Mesodermal cell (in vitro differentiated cells): Measurements from ENCODE around the gene GOLGA6B. TPM values are rescaled to one million over a fixed set of nuclear protein-coding genes. Genes with fewer than 3 reads are reported as not detected.
"Not testable (repeated sequence)": the region's sequence is repeated elsewhere in the genome, so short reads cannot be mapped to it uniquely, and the experiment has no call there.

Source experiments
- H3K27ac ChIP-seq: 2 replicates; pipeline ENCODE4 v1.7.0; 2013; ENCODE audit warnings: mild to moderate bottlenecking, low read depth, low read length, moderate library complexity; ENCODE audit not compliant: severe bottlenecking
- H3K36me3 ChIP-seq: 2 replicates; pipeline ENCODE4 v1.7.1; 2013; ENCODE audit warnings: mild to moderate bottlenecking, low read length, moderate library complexity; ENCODE audit not compliant: control insufficient read depth, insufficient read depth
- H3K4me1 ChIP-seq: one replicate; pipeline ENCODE4 v1.7.1; 2013; ENCODE audit warnings: mild to moderate bottlenecking, low read length; ENCODE audit not compliant: insufficient read depth, control insufficient read depth, poor library complexity, severe bottlenecking
- H3K4me3 ChIP-seq: 2 replicates; pipeline ENCODE4 v1.7.0; 2013; ENCODE audit warnings: low read length, control low read depth, mild to moderate bottlenecking; ENCODE audit not compliant: insufficient read depth, poor library complexity, severe bottlenecking; ENCODE audit errors: extremely low read depth
- H3K9me3 ChIP-seq: 2 replicates; pipeline ENCODE4 v1.7.1; 2013; ENCODE audit warnings: mild to moderate bottlenecking, low read length, moderate library complexity; ENCODE audit not compliant: control insufficient read depth
- WGBS, 2 experiments: methylation state at CpG; one replicate each; pipeline ENCODE4 v1.1.5; 2013; ENCODE audit warnings: missing lambda C conversion rate in 2 of 2; ENCODE audit not compliant: insufficient coverage in 2 of 2; 5-methylcytosine and 5-hydroxymethylcytosine counted together
- polyA plus RNA-seq, 2 experiments: library from polyadenylated mRNA; stranded (reverse); fragments of 50-300 nt; gene quantifications; one replicate each; pipeline ENCODE4 v1.2.3, GENCODE V29; 2013

The GOLGA6B gene
- polyA plus RNA-seq (2013, experiment 1 of 2): not detected
- not detected for polyA plus RNA-seq (2013, experiment 2 of 2)

GRCh38 chr15:72654397-72654796, at the start of gene GOLGA6B:
GOLGA6B (plus strand) TSS chr15:72654697; CDS start chr15:72654738, 41 bp downstream.
- H3K4me1 ChIP-seq, H3K27ac ChIP-seq, H3K4me3 ChIP-seq, H3K9me3 ChIP-seq, H3K36me3 ChIP-seq: not testable (repeated sequence)
- no CpG with 5 or more reads among the region's 7 CpGs for WGBS, 2 experiments

- Histone ChIP-seq H3K9me3 (no peaks in the 10 kb centered on the region), H3K36me3 (no peaks in the 10 kb centered on the region), H3K27ac (no peak overlapping the region), H3K4me3 (no peak overlapping the region), H3K4me1 (peaks cover 3% of the 10 kb centered on the region)
- WGBS, 2 experiments: 70 to 86% methylated on average over 4 of the region's 4 CpGs
Observed at GRCh38 chr15:72604794-72605193, 49.7 kb upstream of the GOLGA6B start.

GRCh38 chr15:72608084-72608483, 46.4 kb upstream of the GOLGA6B start:
- not testable (repeated sequence) for H3K4me1 ChIP-seq, H3K36me3 ChIP-seq, H3K27ac ChIP-seq, H3K4me3 ChIP-seq, H3K9me3 ChIP-seq
- WGBS, 2 experiments: 100% methylated on average over 1 of the region's 3 CpGs

- H3K27ac ChIP-seq: no peak overlapping the region
- 95 to 96% methylated on average over 6 to 7 of the region's 8 CpGs for WGBS, 2 experiments
- H3K4me1 ChIP-seq: no peaks in the 10 kb centered on the region
- no peak overlapping the region for H3K4me3 ChIP-seq
- H3K36me3 ChIP-seq: no peaks in the 10 kb centered on the region
- no peaks in the 10 kb centered on the region for H3K9me3 ChIP-seq
Observed at GRCh38 chr15:72609862-72610261, 44.6 kb upstream of the GOLGA6B start.

GRCh38 chr15:72612324-72612723, 42.2 kb upstream of the GOLGA6B start:
- 100% methylated on average over 1 to 3 of the region's 3 CpGs for WGBS, 2 experiments

GRCh38 chr15:72614810-72615532, 39.5 kb upstream of the GOLGA6B start:
- no peak overlapping the region for H3K4me3 ChIP-seq
- H3K9me3 ChIP-seq: no peaks in the 10 kb centered on the region
- H3K27ac ChIP-seq: no peak overlapping the region
- H3K4me1 ChIP-seq: no peaks in the 10 kb centered on the region
- no peaks in the 10 kb centered on the region for H3K36me3 ChIP-seq
- 100% methylated on average over 1 to 3 of the region's 3 CpGs for WGBS, 2 experiments

More at GRCh38 chr15:72612324-72612723, 42.2 kb upstream of the GOLGA6B start:
- H3K4me1 ChIP-seq, H3K4me3 ChIP-seq, H3K9me3 ChIP-seq, H3K36me3 ChIP-seq, H3K27ac ChIP-seq: not testable (repeated sequence)

GRCh38 chr15:72615533-72616233, 38.8 kb upstream of the GOLGA6B start:
- H3K36me3 ChIP-seq, H3K4me3 ChIP-seq, H3K27ac ChIP-seq, H3K4me1 ChIP-seq, H3K9me3 ChIP-seq: not testable (repeated sequence)
- WGBS, 2 experiments: 17 to 80% methylated on average over 1 of the region's 7 CpGs

- H3K36me3 ChIP-seq: no peaks in the 10 kb centered on the region
Observed at GRCh38 chr15:72616491-72617210, 37.8 kb upstream of the GOLGA6B start.

GRCh38 chr15:72623854-72624253, 30.6 kb upstream of the GOLGA6B start:
- WGBS, 2 experiments: 72 to 92% methylated on average over 2 of the region's 4 CpGs
- H3K4me1 ChIP-seq, H3K36me3 ChIP-seq, H3K9me3 ChIP-seq, H3K4me3 ChIP-seq, H3K27ac ChIP-seq: not testable (repeated sequence)

More at GRCh38 chr15:72616491-72617210, 37.8 kb upstream of the GOLGA6B start:
- Histone ChIP-seq H3K9me3 (no peaks in the 10 kb centered on the region), H3K4me3 (no peak overlapping the region), H3K27ac (no peak overlapping the region), H3K4me1 (no peaks in the 10 kb centered on the region)
- 92% methylated on average over 8 to 10 of the region's 10 CpGs for WGBS, 2 experiments

GRCh38 chr15:72626153-72626552, 28.3 kb upstream of the GOLGA6B start:
- WGBS, 2 experiments: 86 to 100% methylated on average over 1 of the region's 3 CpGs
- not testable (repeated sequence) for H3K4me3 ChIP-seq, H3K36me3 ChIP-seq, H3K4me1 ChIP-seq, H3K27ac ChIP-seq, H3K9me3 ChIP-seq
